Motor neuron (in vitro differentiated cells): ENCODE data around the gene RGPD5. TPM values are rescaled to one million over a fixed set of nuclear protein-coding genes. Genes with fewer than 3 reads are reported as not detected.
"Not testable (repeated sequence)": the region's sequence is repeated elsewhere in the genome, so short reads cannot be mapped to it uniquely, and the experiment has no call there.

ENCODE experiments used
- ATAC-seq, 8 experiments: fragments of 200-7000 bp; cut with Tn5 transposase; replicated peaks in 6 of 8; 2 replicates each; pipeline ENCODE4 v1.8.0; 2021; ENCODE audit warnings: mild to moderate bottlenecking in 8 of 8, moderate library complexity in 8 of 8
- H3K27ac ChIP-seq, 2 donors: fragments of 250-450 bp; sonication (Bioruptor Pico); 2 replicates each; pipeline ENCODE4 v1.9.0; 2021; ENCODE audit warnings: antibody characterized with exemption in 2 of 2, mild to moderate bottlenecking in 2 of 2, moderate library complexity in 1 of 2
- H3K4me1 ChIP-seq, 2 donors: fragments of 250-450 bp; sonication (Bioruptor Pico); replicated peaks in 1 of 2; 2 replicates each; pipeline ENCODE4 v1.6.1; 2021; ENCODE audit warnings: antibody characterized with exemption in 2 of 2, mild to moderate bottlenecking in 2 of 2, moderate library complexity in 1 of 2
- H3K4me3 ChIP-seq, 5 donors: fragments of 250-450 bp; sonication (Bioruptor Pico); 2 replicates each; pipeline ENCODE4 v1.9.0; 2021; ENCODE audit warnings: antibody characterized with exemption in 5 of 5, mild to moderate bottlenecking in 5 of 5, moderate library complexity in 4 of 5
- WGBS, 10 experiments: fragments of 450-650 bp; shearing (Covaris generic); methylation state at CpG; one replicate each; pipeline ENCODE4 v1.0.0; 2022; 5-methylcytosine and 5-hydroxymethylcytosine counted together
- in situ Hi-C, 9 experiments: fragments of 400-800 bp; cut with MboI; loops; one replicate each; pipeline ENCODE4 v1.15.0; 2021; ENCODE audit warnings: low sequenced_read_pairs in 9 of 9, low pct_unique_long_range_greater_than_20kb in 2 of 9; ENCODE audit not compliant: unreplicated experiment in 9 of 9
- total RNA-seq, 8 experiments: library from RNA; unstranded; fragments of 300-600 nt; gene quantifications; 2 replicates each; pipeline versions ENCODE4 v1.2.3 to v1.2.4, GENCODE V29; 2022

The RGPD5 gene
- total RNA-seq, 8 experiments from 2014 or later, result 20.0 to 51.5 (median 34.2) TPM

- ATAC-seq, result peak in 3 of 8 experiments; percentile 49 to 67 (median 65)
- no CpG with 5 or more reads among the region's 12 CpGs for WGBS, 10 experiments
- H3K4me1 ChIP-seq, H3K4me3 ChIP-seq, in situ Hi-C loops, H3K27ac ChIP-seq: not testable (repeated sequence)
Measured at GRCh38 chr2:109791530-109792279, 2.4 kb upstream of the RGPD5 start.

GRCh38 chr2:109792659-109793058, 1.4 kb upstream of the RGPD5 start:
- in situ Hi-C loops, H3K4me3 ChIP-seq, H3K27ac ChIP-seq, H3K4me1 ChIP-seq: not testable (repeated sequence)
- ATAC-seq, result peak in 6 of 8 experiments; percentile 12 to 39 (median 26)
- WGBS, 10 experiments, result no CpG with 5 or more reads among the region's 1 CpG

GRCh38 chr2:109871129-109871751, 77.1 kb downstream of the RGPD5 start:
- H3K27ac ChIP-seq, H3K4me3 ChIP-seq, H3K4me1 ChIP-seq, in situ Hi-C loops: not testable (repeated sequence)
- ATAC-seq, result peak in 3 of 8 experiments; percentile 76 to 90 (median 87)
- WGBS, 10 experiments, result no CpG with 5 or more reads among the region's 8 CpGs

- in situ Hi-C loops, H3K27ac ChIP-seq, H3K4me3 ChIP-seq, H3K4me1 ChIP-seq, ATAC-seq: not testable (repeated sequence)
- whole genome bisulfite sequencing, 10 experiments, result no CpG with 5 or more reads among the region's 3 CpGs
Measured at GRCh38 chr2:109876625-109877024, 82.5 kb downstream of the RGPD5 start.

- H3K4me3 ChIP-seq, H3K27ac ChIP-seq, H3K4me1 ChIP-seq, in situ Hi-C loops: not testable (repeated sequence)
- WGBS, 10 experiments, result no CpG with 5 or more reads among the region's 1 CpG
- peak in 3 of 8 experiments; percentile 54 to 91 (median 89) for ATAC-seq
Measured at GRCh38 chr2:109882112-109882511, 88.0 kb downstream of the RGPD5 start.

GRCh38 chr2:109888414-109888813, 94.3 kb downstream of the RGPD5 start:
- in situ Hi-C loops, result not testable (repeated sequence)
- no CpG with 5 or more reads among the region's 4 CpGs for WGBS, 10 experiments

GRCh38 chr2:109889909-109890308, 95.8 kb downstream of the RGPD5 start:
- ATAC-seq, result peak in 3 of 8 experiments; percentile 42 to 75 (median 72)
- H3K4me3 ChIP-seq, H3K4me1 ChIP-seq, H3K27ac ChIP-seq, in situ Hi-C loops: not testable (repeated sequence)
- WGBS, 10 experiments, result no CpG with 5 or more reads among the region's 4 CpGs

More at GRCh38 chr2:109888414-109888813, 94.3 kb downstream of the RGPD5 start:
- not testable (repeated sequence) for ATAC-seq, H3K27ac ChIP-seq, H3K4me1 ChIP-seq, H3K4me3 ChIP-seq

GRCh38 chr2:109891024-109891423, 96.9 kb downstream of the RGPD5 start:
- H3K27ac ChIP-seq, H3K4me1 ChIP-seq, ATAC-seq, H3K4me3 ChIP-seq, in situ Hi-C loops: not testable (repeated sequence)
- WGBS, 10 experiments, result no CpG with 5 or more reads among the region's 4 CpGs

- in situ Hi-C loops, H3K4me1 ChIP-seq, H3K4me3 ChIP-seq, ATAC-seq, H3K27ac ChIP-seq: not testable (repeated sequence)
- no CpG with 5 or more reads among the region's 7 CpGs for WGBS, 10 experiments
Measured at GRCh38 chr2:109893736-109894135, 99.6 kb downstream of the RGPD5 start.

GRCh38 chr2:109894141-109894540, 100.0 kb downstream of the RGPD5 start:
- in situ Hi-C loops, H3K4me1 ChIP-seq, H3K27ac ChIP-seq, ATAC-seq, H3K4me3 ChIP-seq: not testable (repeated sequence)
- no CpG with 5 or more reads among the region's 6 CpGs for WGBS, 10 experiments

GRCh38 chr2:109895090-109895869, 101.2 kb downstream of the RGPD5 start:
- WGBS, 10 experiments, result no CpG with 5 or more reads among the region's 3 CpGs
- ATAC-seq, in situ Hi-C loops: not testable (repeated sequence)

GRCh38 chr2:109896212-109896611, 102.1 kb downstream of the RGPD5 start:
- peak; percentile 39 to 94 (median 61) for ATAC-seq
- H3K27ac ChIP-seq, H3K4me3 ChIP-seq, in situ Hi-C loops, H3K4me1 ChIP-seq: not testable (repeated sequence)
- no CpG with 5 or more reads among the region's 4 CpGs for WGBS, 10 experiments

More at GRCh38 chr2:109895090-109895869, 101.2 kb downstream of the RGPD5 start:
- H3K4me1 ChIP-seq, H3K27ac ChIP-seq, H3K4me3 ChIP-seq: not testable (repeated sequence)

GRCh38 chr2:109897769-109898461, 103.8 kb downstream of the RGPD5 start:
- H3K4me3 ChIP-seq, H3K4me1 ChIP-seq, H3K27ac ChIP-seq, in situ Hi-C loops: not testable (repeated sequence)
- ATAC-seq, result peak in 1 of 8 experiments; percentile 63
- WGBS, 10 experiments, result no CpG with 5 or more reads among the region's 8 CpGs
